ENCODE results near the gene YIPF1.

DNA sequence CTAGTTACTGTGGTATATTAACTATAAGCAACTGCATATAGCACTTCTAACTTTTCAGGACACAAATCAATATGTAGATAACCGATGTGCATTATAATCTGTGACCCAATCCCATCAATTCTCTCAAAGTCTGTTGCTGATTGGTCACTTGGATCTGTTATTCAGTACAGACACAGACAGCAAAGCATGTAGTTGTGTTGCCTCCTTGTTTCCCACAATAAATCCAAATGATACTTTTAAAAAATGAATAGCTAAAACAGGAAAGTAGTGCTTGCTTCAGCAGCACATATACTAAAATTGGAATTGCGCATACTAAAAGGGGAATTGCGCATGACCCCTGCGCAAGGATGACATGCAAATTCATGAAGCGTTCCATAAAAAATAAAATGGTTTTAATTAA lies 79.6 kb downstream of the YIPF1 start:
- TF ChIP-seq POLR2A (IDR thresholded peaks at IDR 0.05) (no peak), CTCF (IDR thresholded peaks at IDR 0.05) (no peak)

Measured in heart left ventricle (tissue), 13 donors.